Body of pancreas (tissue), 4 donors: ENCODE measurements around the gene PNMA8C.

Experiments used
- POLR2A ChIP-seq, 3 donors: fragments of 450-650 bp; IDR thresholded peaks; one replicate each; pipeline ENCODE4 v1.6.1; 2016; ENCODE audit warnings: antibody characterized with exemption in 3 of 3, mild to moderate bottlenecking in 2 of 3
- TF ChIP-seq, protein P1 (sequence below), 7 experiments: fragments of 450-650 bp in 4 of 7; fragments of 200-600 bp in 3 of 7; sonication (generic) in 3 of 7; IDR thresholded peaks; one replicate each; pipeline ENCODE4 v1.5.1; 2016 to 2019; ENCODE audit warnings: antibody characterized with exemption in 7 of 7

DNA sequence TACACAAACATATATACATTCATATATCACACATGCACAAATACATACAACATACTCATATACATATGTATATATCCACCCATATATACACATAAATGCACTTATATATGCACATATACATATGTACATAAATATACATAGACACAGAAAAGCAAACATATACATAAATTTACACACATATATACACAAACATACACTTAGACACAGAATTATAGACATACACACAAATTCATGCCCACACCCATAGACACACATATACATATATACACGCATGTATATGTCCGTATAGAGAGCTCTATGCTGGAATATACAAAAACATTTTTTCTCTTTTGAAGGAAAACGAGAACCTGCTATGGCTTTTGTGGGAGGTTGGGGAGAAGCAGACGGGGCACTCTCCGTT is 22.0 kb upstream of the PNMA8C start:
- no peak for TF ChIP-seq POLR2A (IDR thresholded peaks at IDR 0.05)
- TF ChIP-seq, protein P1, sequence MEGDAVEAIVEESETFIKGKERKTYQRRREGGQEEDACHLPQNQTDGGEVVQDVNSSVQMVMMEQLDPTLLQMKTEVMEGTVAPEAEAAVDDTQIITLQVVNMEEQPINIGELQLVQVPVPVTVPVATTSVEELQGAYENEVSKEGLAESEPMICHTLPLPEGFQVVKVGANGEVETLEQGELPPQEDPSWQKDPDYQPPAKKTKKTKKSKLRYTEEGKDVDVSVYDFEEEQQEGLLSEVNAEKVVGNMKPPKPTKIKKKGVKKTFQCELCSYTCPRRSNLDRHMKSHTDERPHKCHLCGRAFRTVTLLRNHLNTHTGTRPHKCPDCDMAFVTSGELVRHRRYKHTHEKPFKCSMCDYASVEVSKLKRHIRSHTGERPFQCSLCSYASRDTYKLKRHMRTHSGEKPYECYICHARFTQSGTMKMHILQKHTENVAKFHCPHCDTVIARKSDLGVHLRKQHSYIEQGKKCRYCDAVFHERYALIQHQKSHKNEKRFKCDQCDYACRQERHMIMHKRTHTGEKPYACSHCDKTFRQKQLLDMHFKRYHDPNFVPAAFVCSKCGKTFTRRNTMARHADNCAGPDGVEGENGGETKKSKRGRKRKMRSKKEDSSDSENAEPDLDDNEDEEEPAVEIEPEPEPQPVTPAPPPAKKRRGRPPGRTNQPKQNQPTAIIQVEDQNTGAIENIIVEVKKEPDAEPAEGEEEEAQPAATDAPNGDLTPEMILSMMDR (IDR thresholded peaks at IDR 0.05): no peak
